Breast epithelium (tissue), 4 donors: ENCODE results near the gene SPP2. TPM values are rescaled to one million over a fixed set of nuclear protein-coding genes. Genes with fewer than 3 reads are reported as not detected.

Source experiments
- DNase-seq, 2 donors: peaks; one replicate each; pipeline ENCODE4 v3.0.0-alpha.2; 2019; ENCODE audit warnings: low spot score in 2 of 2
- H3K27ac ChIP-seq, 2 donors: fragments of 200-600 bp; sonication (generic) in 1 of 2; one replicate each; pipeline ENCODE4 v1.5.1; 2016 to 2019; ENCODE audit warnings: mild to moderate bottlenecking in 1 of 2
- H3K27me3 ChIP-seq, 2 donors: fragments of 200-600 bp; sonication (generic) in 1 of 2; one replicate each; pipeline versions ENCODE4 v1.5.1 to v1.6.0; 2017 to 2019; ENCODE audit warnings: control low read depth in 1 of 2, mild to moderate bottlenecking in 1 of 2
- H3K36me3 ChIP-seq: fragments of 200-600 bp; one replicate; pipeline ENCODE4 v1.5.1; 2019
- H3K4me1 ChIP-seq, 2 donors: fragments of 200-600 bp; sonication (generic); one replicate each; pipeline ENCODE4 v1.5.1; 2016 to 2019; ENCODE audit warnings: control low read depth in 1 of 2
- H3K4me3 ChIP-seq, 3 donors: fragments of 200-600 bp; sonication (generic); 1 replicate in 2 of 3; 2 replicates in 1 of 3; pipeline ENCODE4 v1.5.1; 2016 to 2019; ENCODE audit warnings: mild to moderate bottlenecking in 3 of 3, moderate library complexity in 2 of 3
- H3K9me3 ChIP-seq, 2 donors: fragments of 200-600 bp; sonication (generic) in 1 of 2; one replicate each; pipeline ENCODE4 v1.5.1; 2016 to 2019; ENCODE audit warnings: control low read depth in 1 of 2
- CTCF ChIP-seq, 3 donors: fragments of 450-650 bp; IDR thresholded peaks; one replicate each; pipeline ENCODE4 v1.5.1; 2016 to 2017; ENCODE audit warnings: antibody characterized with exemption in 3 of 3, mild to moderate bottlenecking in 3 of 3, moderate library complexity in 3 of 3
- POLR2A ChIP-seq: fragments of 450-650 bp; IDR thresholded peaks from one replicate; pipeline ENCODE4 v1.6.1; 2016; ENCODE audit warnings: antibody characterized with exemption, mild to moderate bottlenecking, moderate library complexity
- POLR2AphosphoS5 ChIP-seq, 3 donors: sonication (generic); formaldehyde crosslinking; IDR thresholded peaks; one replicate each; pipeline ENCODE4 v1.6.1; 2017; ENCODE audit warnings: antibody characterized with exemption in 3 of 3
- intact Hi-C: fragments of 100-400 bp; cut with DNase I; formaldehyde crosslinking; loops from one replicate; pipeline ENCODE4 v1.15.1; 2023; ENCODE audit warnings: low total_unique reads
- total RNA-seq, 3 donors: library from RNA; depleted of rRNA; stranded (reverse); fragments of >200 nt; gene quantifications; one replicate each; pipeline ENCODE4 v1.1.0, GENCODE V29; 2016

SPP2 gene
- total RNA-seq, 3 donors from 2014 or later = not detected

DNA sequence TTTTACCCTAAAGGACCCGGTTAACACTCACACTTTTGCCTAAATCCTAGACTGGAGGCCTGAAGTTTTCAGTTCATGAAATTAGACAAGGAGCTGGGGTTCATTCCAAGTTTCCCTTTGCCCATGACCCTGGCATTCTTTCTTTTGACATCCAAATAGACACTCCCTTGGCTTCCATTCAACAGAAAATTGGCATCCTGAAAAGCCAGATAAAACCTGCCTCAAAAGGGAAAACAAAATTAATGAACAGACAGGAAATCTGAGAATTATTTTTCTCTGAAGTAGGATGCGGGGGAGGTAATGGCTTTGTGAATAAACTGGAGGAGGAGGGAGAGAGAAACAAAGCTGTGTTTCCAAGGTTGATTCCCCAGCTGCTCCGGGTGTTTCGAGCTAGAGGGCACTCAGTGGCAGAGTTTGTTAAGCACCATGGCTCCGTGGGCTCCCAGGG is 41.0 kb downstream of the SPP2 start:
- no peaks in the 10 kb centered on the region for H3K9me3 ChIP-seq
- no peaks in the 10 kb centered on the region for H3K36me3 ChIP-seq
- intact Hi-C loops = no loop called here
- peak in 1 of 2 donors; percentile 35 for DNase-seq
- H3K27me3 ChIP-seq = no peaks in the 10 kb centered on the region
- TF ChIP-seq POLR2AphosphoS5 (IDR thresholded peaks at IDR 0.05) (no peak), CTCF (IDR thresholded peaks at IDR 0.05) (no peak)
- H3K4me1 ChIP-seq = peaks cover 0 to 5% of the 10 kb centered on the region in 2 donors
- peak overlapping the region in 2 of 3 donors; percentile 14 to 51 for H3K4me3 ChIP-seq
- H3K27ac ChIP-seq = peak overlapping the region; percentile 83 to 85

GRCh38 chr2:234091883-234092282 is 41.4 kb downstream of the SPP2 start:
- H3K27me3 ChIP-seq = no peaks in the 10 kb centered on the region
- no peaks in the 10 kb centered on the region for H3K36me3 ChIP-seq
- DNase-seq = no peak
- TF ChIP-seq POLR2AphosphoS5 (IDR thresholded peaks at IDR 0.05) (no peak), POLR2A (no peak), CTCF (IDR thresholded peaks at IDR 0.05) (no peak)
- no peaks in the 10 kb centered on the region for H3K9me3 ChIP-seq
- peaks cover 0 to 5% of the 10 kb centered on the region in 2 donors for H3K4me1 ChIP-seq
- peak overlapping the region; percentile 83 to 85 for H3K27ac ChIP-seq
- peak overlapping the region in 2 of 3 donors; percentile 14 to 51 for H3K4me3 ChIP-seq
- intact Hi-C loops = no loop called here

DNA sequence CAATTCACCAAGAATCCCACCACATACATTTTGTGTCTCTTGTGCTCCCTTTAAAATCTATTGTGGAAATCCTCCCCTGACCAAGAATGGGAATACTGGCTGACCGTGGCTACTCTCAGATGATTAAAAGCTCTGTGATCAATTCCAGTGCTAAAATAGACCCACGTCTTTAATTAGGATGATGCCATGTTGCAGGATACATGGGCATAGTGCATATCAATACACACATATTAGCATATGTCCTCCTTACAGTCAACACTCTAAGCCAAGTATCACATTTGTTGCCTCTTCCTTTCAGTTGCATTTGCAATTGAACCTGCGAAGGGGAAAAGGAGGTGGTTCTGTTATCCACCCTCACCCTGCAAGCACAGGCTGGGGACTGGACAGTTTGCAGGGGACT is 41.8 kb downstream of the SPP2 start:
- no peaks in the 10 kb centered on the region for H3K9me3 ChIP-seq
- no peaks in the 10 kb centered on the region for H3K27me3 ChIP-seq
- DNase-seq = no peak
- peaks cover 0 to 5% of the 10 kb centered on the region in 2 donors for H3K4me1 ChIP-seq
- H3K4me3 ChIP-seq = no peak overlapping the region
- TF ChIP-seq POLR2AphosphoS5 (IDR thresholded peaks at IDR 0.05) (no peak), POLR2A (no peak), CTCF (IDR thresholded peaks at IDR 0.05) (no peak)
- H3K27ac ChIP-seq = peak overlapping the region; percentile 57 to 83
- no peaks in the 10 kb centered on the region for H3K36me3 ChIP-seq
- intact Hi-C loops = no loop called here

DNA sequence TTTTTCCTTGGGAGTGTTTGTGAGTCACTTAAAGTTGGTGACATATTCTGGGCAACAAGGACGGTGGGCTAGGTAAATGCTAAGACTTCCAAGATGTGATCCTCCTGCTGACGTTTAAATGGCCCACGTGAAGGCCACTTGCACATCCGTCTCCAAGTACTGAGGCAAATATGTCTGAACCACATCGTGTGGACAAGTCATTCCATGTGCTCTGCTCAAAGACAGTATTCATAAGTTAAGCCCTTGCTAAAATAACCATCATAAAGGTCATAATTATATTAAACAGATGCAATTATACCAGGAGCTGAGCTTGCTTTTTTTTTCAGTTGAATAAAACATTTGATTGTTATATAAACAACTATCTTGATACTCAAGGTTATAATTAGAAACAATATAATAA is 44.8 kb downstream of the SPP2 start:
- no peak for DNase-seq
- Histone ChIP-seq H3K27ac (no peak overlapping the region), H3K9me3 (no peaks in the 10 kb centered on the region), H3K27me3 (no peaks in the 10 kb centered on the region), H3K4me1 (peaks cover 0 to 5% of the 10 kb centered on the region in 2 donors), H3K4me3 (no peak overlapping the region), H3K36me3 (no peaks in the 10 kb centered on the region)
- intact Hi-C loops = no loop called here
- TF ChIP-seq CTCF (IDR thresholded peaks at IDR 0.05) (no peak), POLR2AphosphoS5 (IDR thresholded peaks at IDR 0.05) (no peak), POLR2A (no peak)

DNA sequence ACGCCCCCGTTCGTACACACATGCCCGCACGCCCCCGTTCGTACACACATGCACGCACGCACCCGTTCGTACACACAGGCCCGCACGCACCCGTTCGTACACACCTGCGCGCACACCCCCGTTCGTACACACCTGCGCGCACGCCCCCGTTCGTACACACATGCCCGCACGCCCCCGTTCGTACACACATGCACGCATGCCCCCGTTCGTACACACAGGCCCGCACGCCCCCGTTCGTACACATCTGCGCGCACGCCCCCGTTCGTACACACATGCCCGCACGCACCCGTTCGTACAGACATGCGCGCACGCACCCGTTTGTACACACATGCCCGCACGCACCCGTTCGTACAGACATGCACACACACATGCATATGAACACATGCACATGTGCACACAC is 45.7 kb downstream of the SPP2 start:
- no peak overlapping the region for H3K4me3 ChIP-seq
- no peak for DNase-seq
- H3K36me3 ChIP-seq = no peaks in the 10 kb centered on the region
- H3K27ac ChIP-seq = no peak overlapping the region
- H3K4me1 ChIP-seq = peaks cover 0 to 4% of the 10 kb centered on the region in 2 donors
- intact Hi-C loops = no loop called here
- no peaks in the 10 kb centered on the region for H3K9me3 ChIP-seq
- TF ChIP-seq POLR2AphosphoS5 (IDR thresholded peaks at IDR 0.05) (no peak), CTCF (IDR thresholded peaks at IDR 0.05) (no peak), POLR2A (no peak)
- H3K27me3 ChIP-seq = no peaks in the 10 kb centered on the region
